Adipose tissue (tissue), 3 donors: ENCODE data around the gene P2RY2. TPM values are rescaled to one million over a fixed set of nuclear protein-coding genes. Genes with fewer than 3 reads are reported as not detected.
"Not testable (repeated sequence)": the region's sequence is repeated elsewhere in the genome, so short reads cannot be mapped to it uniquely, and the experiment has no call there.

Experiments used
- H3K27ac ChIP-seq: one replicate; pipeline ENCODE4 v1.5.1; 2013; ENCODE audit warnings: low read depth, low read length
- WGBS, 3 donors: extraction: QIAGEN DNeasy Blood & Tissue Kit; methylation state at CpG; one replicate each; pipeline ENCODE4 v1.1.7; 2013; 5-methylcytosine and 5-hydroxymethylcytosine counted together
- polyA plus RNA-seq, 3 donors: library from polyadenylated mRNA; stranded (reverse); fragments of 200-250 nt; gene quantifications; one replicate each; pipeline ENCODE4 v1.2.3, GENCODE V29; 2013
- donor health status: healthy with polysubstance abuse.
- donor health status: Bipolar disorder and iron deficiency.
- donor health status: healthy.

The P2RY2 gene
- polyA plus RNA-seq, 3 donors = 0.40 to 1.0 TPM; not detected in 1

DNA sequence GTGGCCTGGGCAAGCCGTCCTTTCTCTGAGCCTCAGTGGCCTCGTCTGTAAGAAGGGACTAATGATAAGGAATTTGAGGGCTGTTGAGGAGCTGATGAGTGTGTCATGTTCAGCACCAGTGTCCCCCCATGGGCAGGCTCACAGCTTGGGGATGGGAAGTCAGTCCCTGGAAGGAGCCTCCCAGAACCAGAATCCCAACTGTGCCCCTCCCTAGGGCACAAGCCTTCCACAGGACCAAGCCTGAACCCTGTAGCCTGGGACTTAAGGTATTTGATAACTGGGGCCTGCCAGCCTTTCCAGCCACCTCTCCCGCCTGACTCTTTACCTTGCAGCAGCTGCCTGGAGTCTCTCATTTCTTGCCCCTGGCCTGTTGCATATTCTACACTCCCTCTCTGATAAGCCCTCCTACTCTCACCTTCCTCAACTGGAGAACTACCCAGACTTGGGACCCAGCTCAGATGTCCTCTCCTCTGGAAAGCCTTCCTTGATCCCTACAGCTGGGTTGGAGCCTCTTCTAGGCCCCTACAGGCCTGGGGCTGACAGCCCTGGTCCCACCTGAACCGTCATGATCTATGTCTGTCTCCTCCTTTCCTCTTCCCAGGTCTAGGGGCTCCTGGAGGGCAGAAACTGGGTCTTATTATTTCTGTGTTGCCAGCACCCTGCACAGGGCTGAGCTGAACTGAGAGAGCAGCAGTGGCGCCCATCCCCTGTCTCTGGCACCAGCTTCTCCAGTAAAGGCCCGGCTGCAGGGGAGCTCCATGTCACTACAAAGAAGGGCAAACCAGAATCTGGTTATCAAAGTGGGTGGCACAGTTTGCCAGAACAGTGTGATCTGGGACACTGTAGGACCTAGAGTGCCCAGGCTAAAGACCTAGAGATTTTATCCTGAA lies 1.6 kb downstream of the P2RY2 start:
- H3K27ac ChIP-seq = no peak overlapping the region
- 85 to 96% (median 86%) methylated on average over 6 of the region's 6 CpGs for WGBS, 3 donors

DNA sequence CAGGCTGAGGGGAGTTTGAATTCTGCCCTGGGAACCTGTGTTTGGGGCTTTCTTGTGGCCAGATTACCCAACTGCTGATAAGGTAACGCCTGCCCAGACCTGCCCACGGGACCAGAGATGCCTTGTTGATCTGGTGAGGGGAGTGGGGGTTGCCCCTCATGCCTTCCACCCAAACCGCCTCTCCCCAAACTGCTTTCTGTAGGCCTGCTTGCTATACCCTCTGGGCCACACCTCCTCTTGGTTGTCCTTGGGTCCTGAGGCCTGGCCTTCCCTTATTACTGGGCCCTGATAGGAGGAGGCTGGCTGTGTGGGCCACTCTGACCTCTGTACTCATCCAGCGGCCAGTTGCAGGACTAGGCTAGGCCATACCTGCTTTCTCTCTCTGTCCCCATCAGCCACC lies 3.4 kb downstream of the P2RY2 start:
- no peak overlapping the region for H3K27ac ChIP-seq
- WGBS, 3 donors = 75 to 87% (median 86%) methylated on average over 4 of the region's 4 CpGs

GRCh38 chr11:73221996-73222395 lies 3.9 kb downstream of the P2RY2 start:
- WGBS, 3 donors = 87 to 97% (median 90%) methylated on average over 5 of the region's 5 CpGs
- no peak overlapping the region for H3K27ac ChIP-seq

DNA sequence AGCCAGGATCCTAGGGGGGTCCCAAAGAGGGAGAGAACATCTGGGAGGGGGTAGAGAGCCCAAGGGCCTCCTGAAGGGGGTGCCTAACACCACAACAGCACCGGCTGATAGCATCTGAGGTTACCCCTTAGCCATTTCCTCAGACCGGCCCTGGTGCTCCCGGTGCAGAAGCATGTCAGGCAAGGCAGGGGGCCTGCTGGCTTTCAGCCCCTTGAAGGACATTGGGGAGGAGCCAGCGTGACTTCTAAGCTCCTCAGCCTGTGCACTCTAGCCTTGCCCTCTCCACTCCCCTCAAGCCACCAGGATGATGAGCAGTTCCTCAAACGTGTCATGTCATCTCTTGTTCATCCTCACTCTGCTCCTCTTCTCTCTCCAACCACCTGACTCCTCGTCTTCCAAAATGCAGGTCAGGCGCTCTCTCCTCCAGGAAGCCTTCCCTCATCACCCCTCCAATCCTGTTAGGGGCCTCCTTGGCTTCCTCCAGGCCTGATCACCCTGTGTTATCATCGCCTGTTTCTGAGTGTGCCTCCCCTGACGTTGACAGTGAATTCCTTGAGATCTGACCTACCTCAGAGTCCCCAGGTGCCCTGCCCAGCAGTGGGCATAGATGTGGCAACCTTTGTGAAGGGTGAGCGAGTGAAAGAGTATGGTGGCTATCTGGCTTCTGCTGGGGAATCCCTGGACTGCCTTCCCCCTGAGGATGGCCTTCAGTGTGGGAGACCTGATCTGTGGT lies 6.1 kb downstream of the P2RY2 start:
- 61 to 78% (median 64%) methylated on average over 10 of the region's 10 CpGs for WGBS, 3 donors
- H3K27ac ChIP-seq = no peak overlapping the region

- 61 to 75% (median 70%) methylated on average over 3 of the region's 3 CpGs for WGBS, 3 donors
- no peak overlapping the region for H3K27ac ChIP-seq
Measured at GRCh38 chr11:73225001-73225686, 7.1 kb downstream of the P2RY2 start.

- 90 to 95% (median 92%) methylated on average over 7 of the region's 7 CpGs for WGBS, 3 donors
- no peak overlapping the region for H3K27ac ChIP-seq
Measured at GRCh38 chr11:73225851-73226250, 7.8 kb downstream of the P2RY2 start.

DNA sequence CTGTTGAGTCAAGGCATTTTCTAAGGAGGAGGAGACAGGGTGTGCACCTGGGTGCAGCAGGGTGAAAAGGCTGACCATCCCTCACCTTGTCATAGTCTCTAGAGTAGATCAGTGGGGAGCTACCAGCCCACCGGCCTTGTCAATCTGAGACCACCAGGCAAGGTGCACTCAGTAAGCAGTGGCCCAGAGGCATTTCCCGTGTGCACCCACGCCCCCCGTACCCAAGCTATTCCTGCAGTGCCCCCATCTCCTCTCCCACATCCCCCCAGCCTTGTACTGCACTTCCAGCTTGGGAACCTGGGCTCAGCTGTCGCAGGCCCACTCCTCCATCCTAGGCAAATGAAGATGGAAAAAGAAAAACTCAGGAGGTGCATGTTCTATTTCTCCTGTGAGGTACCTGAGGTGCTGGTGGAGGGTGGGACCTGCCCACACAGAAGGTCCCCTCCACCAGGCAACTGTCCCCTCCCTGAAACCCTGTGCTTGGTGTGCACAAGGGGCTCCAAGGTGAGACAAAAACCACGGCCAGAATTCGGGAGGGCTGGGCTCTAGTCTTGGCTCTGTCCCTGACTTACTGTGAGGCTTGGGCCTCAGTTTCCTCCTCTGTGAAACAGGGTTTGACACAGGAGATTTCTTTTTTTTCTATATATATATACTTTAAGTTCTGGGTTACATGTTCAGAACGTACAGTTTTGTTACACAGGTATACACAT lies 8.4 kb downstream of the P2RY2 start:
- no peak overlapping the region for H3K27ac ChIP-seq
- 75 to 84% (median 80%) methylated on average over 8 of the region's 8 CpGs for WGBS, 3 donors

DNA sequence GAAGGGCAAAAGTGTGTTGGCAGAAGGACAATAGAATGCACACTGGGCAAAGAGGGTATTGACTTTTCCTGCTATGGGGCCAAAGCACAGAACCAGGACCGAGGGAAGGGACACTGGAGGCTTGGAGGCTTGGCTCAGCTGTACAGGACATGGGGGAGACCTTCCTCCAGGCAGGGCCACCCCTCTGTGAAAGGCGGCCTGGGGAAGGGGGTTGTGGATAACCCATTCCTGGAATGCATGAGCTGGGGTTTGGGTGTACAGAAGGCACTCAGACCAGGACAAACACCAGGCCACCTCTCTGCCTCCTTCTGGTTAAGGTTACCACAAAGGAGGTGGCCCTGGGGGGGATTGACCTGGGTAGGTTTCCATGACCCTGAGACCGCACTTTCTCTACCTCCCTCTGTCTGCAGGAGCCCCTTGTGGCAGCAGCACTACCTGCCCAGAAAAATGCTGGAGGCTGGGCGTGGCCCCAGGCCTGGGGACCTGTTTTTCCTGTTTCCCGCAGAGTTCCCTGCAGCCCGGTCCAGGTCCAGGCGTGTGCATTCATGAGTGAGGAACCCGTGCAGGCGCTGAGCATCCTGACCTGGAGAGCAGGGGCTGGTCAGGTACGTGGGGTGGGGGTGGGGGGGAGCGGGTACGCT lies 9.6 kb downstream of the P2RY2 start:
- no peak overlapping the region for H3K27ac ChIP-seq
- WGBS, 3 donors = 36 to 82% (median 72%) methylated on average over 12 of the region's 12 CpGs

- H3K27ac ChIP-seq = no peak overlapping the region
- WGBS, 3 donors = 46 to 87% (median 83%) methylated on average over 4 of the region's 4 CpGs
Measured at GRCh38 chr11:73228268-73229134, 10.4 kb downstream of the P2RY2 start.

- 64 to 68% (median 64%) methylated on average over 11 of the region's 11 CpGs for WGBS, 3 donors
Measured at GRCh38 chr11:73229321-73229895, 11.3 kb downstream of the P2RY2 start.

DNA sequence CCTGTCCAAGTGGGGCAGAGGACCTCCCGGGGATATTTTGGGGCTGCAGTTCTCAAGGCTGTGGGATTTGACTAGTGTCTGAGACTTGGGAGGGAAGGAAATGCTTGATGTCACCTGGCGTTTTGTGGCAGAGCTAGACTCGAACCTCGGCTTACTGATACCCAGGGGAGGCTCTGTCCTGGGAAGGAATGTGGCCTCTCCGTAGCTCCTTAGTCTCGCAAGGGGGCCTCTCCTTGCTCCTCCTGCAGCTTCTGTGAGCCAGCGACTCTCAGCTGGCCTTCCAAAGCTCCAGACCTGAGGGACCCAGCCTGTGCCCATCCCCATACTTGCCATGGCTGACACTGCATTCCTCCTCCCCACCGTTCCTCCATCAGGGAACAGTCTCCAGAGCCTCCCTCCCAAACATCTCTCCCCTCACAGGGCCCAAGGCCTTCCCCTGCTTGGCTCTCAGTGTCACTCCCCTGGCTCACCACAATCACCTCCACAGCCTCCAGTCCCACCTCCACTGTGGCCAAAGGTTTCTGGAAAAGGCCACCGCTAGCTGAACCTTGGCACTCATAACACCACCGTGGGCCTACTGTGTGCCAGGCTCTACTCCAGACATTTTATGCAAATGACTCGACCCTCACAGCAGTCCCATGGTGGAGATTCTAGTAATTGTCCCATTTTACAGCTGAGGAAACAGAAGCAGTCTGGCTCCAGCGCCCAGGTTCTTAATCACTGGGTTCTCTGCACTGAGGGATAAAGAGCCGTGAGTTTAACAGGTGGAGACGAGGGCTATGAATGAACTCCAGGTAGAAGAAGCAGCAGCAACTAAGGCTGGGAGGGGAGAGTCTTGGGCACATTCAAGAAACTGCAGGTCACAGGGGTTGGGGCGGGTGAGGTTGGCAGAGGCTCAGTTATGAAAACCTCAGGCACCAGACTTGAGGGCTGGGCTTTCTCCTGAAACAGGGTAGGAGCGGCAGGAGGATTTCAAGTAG lies 12.1 kb downstream of the P2RY2 start:
- H3K27ac ChIP-seq = no peak overlapping the region
- WGBS, 3 donors = 74 to 79% (median 77%) methylated on average over 16 of the region's 16 CpGs

More at GRCh38 chr11:73229321-73229895, 11.3 kb downstream of the P2RY2 start:
- no peak overlapping the region for H3K27ac ChIP-seq

- H3K27ac ChIP-seq = no peak overlapping the region
- WGBS, 3 donors = 96 to 98% (median 97%) methylated on average over 7 of the region's 7 CpGs
Measured at GRCh38 chr11:73230931-73231330, 12.8 kb downstream of the P2RY2 start.

DNA sequence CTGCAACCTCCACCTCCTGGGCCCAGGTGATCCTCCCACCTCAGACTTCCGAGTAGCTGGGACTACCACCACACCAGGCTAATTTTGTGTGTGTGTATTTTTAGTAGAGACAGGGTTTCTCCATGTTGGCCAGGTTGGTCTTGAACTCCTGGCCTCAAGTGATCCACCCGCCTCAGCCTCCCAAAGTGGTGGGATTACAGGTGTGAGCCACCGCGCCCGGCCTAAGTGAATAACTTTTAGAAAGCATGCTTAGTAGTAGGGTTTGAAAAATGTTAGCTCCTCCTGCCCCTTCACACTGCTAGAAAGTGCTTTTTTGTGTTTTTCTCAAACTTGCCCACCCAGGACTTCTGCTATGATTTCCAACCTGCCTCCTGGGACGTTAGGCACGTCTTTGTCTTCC lies 14.4 kb downstream of the P2RY2 start:
- 94 to 97% (median 95%) methylated on average over 7 of the region's 7 CpGs for WGBS, 3 donors
- not testable (repeated sequence) for H3K27ac ChIP-seq

- no peak overlapping the region for H3K27ac ChIP-seq
Measured at GRCh38 chr11:73233211-73233610, 15.1 kb downstream of the P2RY2 start.

GRCh38 chr11:73233692-73234470 lies 15.8 kb downstream of the P2RY2 start:
- H3K27ac ChIP-seq = no peak overlapping the region
- WGBS, 3 donors = 89 to 93% (median 92%) methylated on average over 23 of the region's 23 CpGs
